GM12891 (cell line): ENCODE measurements around the gene HHIP.
"Not testable (repeated sequence)": the region's sequence is repeated elsewhere in the genome, so short reads cannot be mapped to it uniquely, and the experiment has no call there.

Experiments used
- POLR2A ChIP-seq: IDR thresholded peaks from 2 replicates; pipeline ENCODE4 v1.6.1; 2011; ENCODE audit warnings: low read depth, low read length, control low read depth
- POLR2AphosphoS5 ChIP-seq: IDR thresholded peaks from 2 replicates; pipeline ENCODE4 v1.6.1; 2011; ENCODE audit warnings: low read depth, low read length, control low read depth
- SPI1 ChIP-seq: IDR thresholded peaks from 2 replicates; pipeline ENCODE4 v1.6.1; 2011; ENCODE audit warnings: low read depth, low read length, control low read depth
- TAF1 ChIP-seq: IDR thresholded peaks from 2 replicates; pipeline ENCODE4 v1.6.1; 2011; ENCODE audit warnings: low read depth, low read length, control low read depth

DNA sequence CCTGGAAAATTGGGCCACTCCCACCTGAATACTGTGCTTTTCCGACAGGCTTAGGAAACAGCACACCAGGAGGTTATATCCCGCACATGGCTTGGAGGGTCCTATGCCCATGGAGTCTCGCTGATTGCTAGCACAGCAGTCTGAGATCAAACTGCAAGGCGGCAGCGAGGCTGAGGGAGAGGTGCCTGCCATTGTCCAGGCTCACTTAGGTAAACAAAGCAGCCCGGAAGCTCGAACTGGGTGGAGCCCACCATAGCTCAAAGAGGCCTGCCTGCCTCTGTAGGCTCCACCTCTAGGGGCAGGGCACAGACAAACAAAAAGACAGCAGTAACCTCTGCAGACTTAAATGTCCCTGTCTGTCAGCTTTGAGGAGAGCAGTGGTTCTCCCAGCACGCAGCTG, 122.9 kb downstream of the HHIP start:
- not testable (repeated sequence) for TF ChIP-seq POLR2AphosphoS5, POLR2A, SPI1, TAF1
